HG02678 (cell line): Measurements from ENCODE around the gene UBQLN3.
A peak's percentile ranks its signal among the peaks of the same experiment; 100 is the strongest.

ENCODE experiments used
- ATAC-seq: cut with Tn5 transposase; IDR thresholded peaks from one replicate; pipeline ENCODE4 v1.9.1; 2021; ENCODE audit warnings: mild to moderate bottlenecking, moderate library complexity; ENCODE audit not compliant: unreplicated experiment

UBQLN3 gene

DNA sequence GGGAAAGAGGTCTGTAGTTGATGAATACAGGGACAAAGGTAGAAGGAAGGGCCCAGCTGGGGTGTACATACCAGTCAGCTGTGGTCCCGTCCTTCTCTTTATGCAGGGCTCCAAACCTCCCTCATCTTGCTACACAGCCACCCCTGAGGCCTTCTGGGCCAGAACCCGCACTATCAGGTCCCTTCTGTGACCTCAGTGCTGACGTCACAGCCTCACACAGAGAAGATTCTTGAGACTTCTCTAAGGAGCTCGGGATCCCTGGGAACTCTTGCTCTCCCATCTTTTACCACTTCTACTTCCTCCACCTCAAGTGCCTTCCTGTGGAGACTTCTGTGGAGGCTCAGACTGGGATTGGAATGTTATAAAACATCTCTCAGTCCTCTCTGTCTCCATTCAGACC, at the start of gene UBQLN3:
Gene UBQLN3, minus strand, starts transcription at position 155 of the 400 bp plus-strand sequence. CDS start 399 bp downstream, outside the sequence.
- no peak for ATAC-seq

DNA sequence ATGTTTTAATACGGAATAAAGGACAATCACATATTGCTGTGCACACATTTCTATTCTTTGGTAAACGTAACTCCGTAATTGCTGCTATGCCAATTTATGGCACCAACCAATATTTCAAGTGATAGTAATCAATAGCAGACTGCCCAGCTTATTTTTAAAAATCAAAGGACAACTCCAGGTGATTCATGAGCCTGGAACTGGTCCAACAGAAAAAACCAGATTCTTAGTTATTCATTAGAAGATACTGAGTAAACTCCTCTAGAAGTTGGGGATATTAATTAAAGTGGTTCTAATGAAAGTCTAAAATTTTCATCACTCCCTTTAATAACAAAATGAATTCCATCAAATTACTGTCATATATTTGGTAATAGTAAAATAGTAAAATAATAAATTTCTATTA, 48.0 kb upstream of the UBQLN3 start:
- no peak for ATAC-seq

DNA sequence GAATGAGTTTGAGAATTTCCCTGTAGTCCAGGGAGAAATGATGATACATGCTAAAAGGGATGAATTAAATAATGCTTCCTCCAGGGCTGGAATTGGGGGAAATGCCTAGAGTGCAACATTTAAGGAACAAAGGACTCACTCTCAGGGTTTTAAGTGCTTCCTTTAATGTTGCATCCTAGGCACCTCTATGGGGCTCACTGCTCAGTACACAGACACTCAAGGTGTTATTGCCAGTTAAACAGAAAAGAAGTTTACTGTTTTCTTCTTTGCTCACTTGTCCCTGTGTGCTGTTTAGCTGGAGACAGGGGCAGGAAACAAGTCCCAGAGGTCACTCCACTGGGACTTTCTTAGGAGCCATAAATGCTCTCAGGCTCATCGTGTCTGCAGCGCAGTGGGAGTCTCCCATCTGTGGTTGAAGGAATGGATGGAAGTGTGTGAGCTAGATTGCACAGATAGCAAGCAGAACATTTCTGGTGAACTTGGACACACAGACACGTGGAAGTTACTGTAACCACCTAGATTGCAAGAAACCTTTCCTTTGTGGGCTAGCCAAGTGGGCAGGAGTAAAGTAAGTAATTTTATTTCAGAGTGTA, 46.9 kb upstream of the UBQLN3 start:
- ATAC-seq: no peak

DNA sequence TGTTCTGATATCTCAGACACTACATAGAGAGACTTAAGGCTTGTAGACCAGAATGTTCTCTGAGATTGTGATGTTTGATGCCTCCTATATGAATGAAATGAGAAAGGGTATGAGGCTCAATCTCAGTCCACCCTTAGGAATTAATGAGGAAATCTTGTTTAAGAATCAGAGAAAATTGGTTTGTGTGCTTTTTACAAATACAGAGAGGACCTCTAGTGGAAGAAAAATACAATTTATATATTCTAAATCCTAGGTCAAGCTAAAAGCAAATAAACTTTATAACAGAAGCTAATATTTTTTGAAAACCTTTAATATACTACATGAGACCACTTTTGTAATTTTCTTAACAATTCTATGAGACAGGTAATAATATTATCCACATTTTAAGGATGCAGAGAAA, 43.6 kb upstream of the UBQLN3 start:
- ATAC-seq: no peak

DNA sequence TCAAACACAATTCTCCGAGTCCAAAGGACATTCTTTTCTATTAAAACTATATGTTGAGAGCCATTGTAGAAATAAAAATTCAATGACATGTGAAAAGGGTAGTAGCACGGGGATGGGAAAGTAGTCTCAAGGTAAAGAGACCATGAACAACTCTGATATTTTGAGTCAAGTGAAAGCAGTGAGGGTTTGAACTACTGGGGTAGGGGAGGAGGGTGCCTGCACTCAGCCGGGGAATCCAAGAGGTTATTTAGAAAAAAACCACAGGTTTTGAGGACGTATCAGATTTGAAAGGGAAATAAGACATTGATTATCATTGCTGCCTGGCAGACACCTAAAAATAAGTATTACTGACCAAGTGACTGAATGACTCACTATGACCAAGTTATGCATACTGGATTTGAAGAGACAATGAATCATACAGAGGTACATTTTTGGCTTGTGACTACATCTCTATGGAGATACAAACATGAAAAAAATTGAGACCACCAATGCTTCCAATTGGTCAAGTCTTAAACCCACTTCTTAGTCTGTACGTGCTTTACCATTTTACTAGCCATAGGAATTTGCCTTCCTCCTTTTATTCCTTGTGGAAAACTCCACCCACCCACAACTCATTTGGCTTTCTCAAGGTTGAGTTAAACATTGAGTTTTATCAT, 40.8 kb upstream of the UBQLN3 start:
- peak; percentile 55 for ATAC-seq

DNA sequence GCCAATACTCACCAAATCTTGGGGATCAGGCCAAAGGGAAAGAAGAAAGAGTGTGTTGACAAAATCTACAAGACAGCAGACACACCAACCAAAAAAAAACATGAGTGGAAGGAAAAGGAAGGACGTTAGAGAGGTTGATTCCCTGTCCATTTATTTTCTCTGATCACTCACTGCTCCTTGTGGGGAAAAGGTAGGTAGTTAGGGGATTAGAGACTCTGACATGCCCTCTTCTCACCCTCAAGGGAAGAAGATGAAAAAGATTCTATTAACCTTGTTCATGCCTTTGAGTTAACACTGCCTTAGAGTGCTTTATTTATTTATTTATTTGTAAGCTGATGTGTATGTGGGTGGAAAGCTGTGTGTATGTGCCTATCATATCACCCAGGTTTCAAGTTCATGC, 38.7 kb upstream of the UBQLN3 start, which contains the start of gene OR52H1:
Gene OR52H1, minus strand, starts transcription at position 101 of the 400 bp plus-strand sequence. CDS start 3,035 bp downstream, outside the sequence.
- no peak for ATAC-seq

DNA sequence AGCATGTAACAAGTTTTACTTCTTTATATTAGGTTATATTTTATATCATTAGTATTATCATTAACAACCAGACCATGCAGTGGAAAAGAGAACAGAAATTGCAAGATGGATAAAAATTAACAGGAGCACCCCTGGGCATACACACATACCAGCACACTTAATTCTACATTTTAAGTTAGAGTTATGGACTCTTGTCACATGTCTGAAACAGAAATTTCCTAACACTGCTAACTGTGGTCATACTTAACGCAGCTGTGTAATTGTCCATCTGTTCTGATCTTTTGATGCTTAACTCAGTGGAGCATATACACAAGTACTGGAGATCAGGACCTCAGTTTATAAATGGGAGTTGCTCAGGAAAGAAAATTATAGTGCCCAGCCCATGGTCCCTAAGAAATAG, 38.2 kb upstream of the UBQLN3 start:
- peak; percentile 87 for ATAC-seq

DNA sequence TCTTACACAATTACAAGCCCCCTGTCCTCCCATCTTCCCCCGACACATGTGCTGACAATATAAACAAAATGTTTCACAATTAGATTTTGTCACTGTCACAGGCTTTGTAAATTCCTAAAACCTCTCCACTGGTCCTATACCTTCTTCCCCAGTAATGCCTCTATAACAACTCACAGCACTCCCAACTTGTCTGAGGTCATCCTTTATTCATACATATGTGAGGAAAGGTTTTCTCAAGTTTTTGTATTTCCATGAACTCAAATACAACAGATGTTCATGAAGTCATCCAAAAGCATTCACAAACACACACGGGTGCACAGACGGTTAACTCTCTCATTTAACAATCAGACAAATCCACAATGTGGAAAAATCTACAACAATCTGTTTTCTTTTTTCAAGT, 36.7 kb upstream of the UBQLN3 start:
- ATAC-seq: no peak

DNA sequence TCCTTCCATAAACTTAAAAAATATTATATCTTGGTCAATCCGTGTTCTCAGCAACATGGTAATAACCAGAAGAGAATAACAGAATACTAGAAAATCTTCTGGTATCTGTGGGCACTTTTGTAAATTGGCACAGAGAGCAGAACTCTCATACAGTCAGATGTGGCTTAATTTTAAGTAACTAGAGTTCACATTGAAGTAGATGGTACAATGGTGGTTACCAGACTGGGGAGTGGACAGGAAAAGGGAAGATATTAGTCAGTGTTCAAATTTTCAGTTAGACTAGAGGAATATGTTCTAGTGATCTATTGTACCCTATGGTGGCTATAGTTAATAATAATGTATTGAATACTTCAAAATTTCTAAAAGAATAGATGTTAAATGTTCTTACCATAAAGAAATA, 31.7 kb upstream of the UBQLN3 start:
- ATAC-seq: no peak

DNA sequence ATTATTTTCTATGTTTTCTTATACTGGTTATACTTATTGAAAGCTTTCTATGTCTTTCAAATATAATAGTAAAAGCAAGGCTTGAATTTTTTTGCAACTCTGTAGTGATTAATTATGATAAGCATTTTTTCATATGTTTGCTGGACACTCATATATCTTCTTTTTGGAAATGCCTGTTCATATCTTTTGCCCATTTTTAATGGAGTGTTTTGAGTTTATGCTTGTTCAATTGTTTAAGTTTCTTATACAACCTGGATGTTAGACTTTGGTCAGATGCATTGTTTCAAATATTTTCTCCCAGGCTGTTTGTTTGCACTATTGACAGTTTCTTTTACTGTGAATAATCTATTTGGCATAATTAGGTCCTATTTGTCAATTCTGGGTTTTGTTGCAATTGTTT, 26.7 kb upstream of the UBQLN3 start:
- no peak for ATAC-seq

DNA sequence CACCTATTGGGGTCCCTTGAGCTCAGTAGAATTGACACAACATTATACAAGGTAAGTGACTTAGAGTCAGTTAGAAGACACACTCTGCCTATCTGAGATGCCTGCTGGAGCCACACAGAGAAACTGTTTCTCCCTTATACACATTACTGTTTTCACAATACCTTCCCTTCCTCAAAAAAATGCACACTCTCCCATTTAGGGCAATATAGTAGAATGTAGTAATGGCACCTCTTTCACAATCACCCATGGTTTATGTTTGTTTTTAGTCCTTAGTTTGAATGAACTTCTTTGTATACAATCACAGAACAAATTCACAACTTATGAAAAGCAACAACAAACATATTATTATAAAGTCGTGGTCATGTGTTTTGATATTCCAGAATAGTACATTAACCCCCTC, 24.3 kb upstream of the UBQLN3 start:
- ATAC-seq: no peak

DNA sequence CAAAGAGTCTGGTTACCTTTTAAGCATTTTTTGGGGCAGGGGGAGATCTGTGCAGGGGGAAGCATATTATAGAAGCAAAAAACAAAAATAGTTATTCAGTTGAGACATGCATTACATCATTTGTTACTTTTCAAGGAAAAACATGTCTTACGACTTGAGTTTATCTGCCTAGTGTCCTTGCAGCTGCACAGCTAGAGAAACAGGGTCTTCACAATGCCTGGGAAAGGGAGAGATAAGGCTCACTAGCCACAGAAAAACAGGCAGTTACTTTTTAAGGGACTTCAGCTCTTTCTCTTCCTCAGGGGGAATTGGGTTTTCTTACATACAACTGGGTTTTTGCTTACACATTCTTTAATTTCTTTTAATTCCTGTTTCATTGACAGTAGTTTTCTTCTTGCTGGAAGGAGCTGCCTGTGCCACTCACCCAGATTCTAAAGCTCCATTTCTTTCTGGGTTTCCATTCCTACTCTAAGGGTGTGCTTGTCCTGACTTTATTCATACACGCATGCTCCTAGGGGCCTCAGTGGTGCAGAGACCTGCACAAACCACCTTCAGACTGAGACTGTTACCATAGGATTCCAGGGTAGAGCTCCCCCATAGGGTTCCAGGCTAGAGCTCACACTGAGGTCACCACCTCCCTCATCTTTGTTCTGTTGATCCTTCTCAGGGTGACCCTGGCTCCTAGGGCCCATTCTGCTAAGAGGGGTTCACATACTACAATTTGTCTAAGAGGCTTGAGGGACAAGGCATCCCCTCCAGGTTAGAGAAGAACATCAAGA, 21.5 kb upstream of the UBQLN3 start:
- no peak for ATAC-seq

DNA sequence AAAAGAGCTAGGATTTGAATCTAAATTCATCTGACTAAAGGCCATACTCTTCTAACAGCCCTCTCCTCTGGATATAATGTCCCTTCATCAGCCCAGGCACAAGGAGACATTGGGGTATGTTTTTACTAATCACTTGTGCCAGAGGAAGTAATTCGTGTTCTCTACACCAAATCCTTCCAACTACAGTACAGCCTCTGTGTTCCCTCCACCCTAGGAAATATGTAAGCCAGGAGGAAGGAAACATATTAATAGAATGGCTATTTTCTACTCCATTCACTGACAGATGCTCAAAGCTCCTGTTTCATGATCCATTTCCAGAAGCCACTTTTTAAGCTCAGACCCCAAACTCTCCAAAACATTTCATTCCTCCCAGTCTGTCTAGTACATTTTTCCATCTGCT, 18.7 kb upstream of the UBQLN3 start:
- ATAC-seq: no peak

DNA sequence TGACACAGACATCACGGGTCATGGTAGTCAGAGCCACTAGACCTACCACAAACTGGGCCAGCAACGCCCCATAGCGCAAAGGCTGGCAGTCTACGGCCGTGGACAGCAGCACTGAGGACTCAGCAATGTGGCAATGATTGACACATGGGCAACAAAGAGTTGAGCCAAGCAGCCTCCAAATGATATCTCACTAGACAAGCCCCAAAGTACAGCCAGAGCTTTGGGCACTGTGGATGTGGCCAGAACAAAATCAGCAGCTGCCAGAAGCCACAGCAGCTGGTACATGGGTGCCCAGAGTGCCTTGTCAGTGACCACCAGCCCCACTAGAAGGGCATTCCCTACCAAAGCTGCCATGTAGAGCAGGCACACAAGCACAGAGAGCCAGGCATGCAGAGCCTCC, 18.0 kb upstream of the UBQLN3 start:
- no peak for ATAC-seq

DNA sequence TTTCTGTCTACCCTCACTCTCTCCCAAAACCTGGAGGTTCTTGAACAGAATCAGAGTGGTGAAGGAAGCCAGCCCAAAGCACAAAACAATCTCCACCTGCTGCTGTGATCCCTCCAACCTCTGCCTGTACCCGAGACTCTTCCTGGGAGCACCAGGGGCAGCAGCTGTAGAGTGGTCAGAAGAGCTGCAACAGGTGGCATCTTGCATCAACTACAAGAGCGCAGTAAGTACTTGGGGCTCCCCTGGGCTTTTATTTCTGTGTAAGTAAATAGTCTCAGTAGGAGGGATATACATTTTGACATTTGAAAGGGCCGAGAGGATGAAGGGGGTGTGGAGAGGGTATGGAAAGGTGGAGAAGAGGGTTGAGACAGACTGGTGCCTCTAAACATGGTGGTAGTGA, 15.0 kb upstream of the UBQLN3 start:
- no peak for ATAC-seq

DNA sequence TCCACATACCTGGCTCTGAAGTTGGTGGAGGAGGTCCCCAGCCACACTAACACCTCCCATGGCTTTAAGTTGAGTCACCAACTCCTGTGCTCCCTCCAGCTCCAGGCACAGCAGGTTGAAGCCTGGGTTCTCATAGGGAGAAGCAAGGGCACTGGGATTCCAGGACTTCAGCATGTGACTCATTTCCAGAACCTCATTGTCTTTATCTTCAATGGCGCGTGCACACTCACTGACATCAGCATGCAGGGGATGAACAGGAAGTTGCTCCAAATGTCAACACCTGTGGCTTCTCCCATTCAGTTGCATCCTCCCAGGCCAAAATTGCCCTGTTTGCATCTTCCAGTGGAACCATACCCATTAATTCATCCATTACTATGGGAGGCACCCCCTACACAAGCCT, 12.6 kb upstream of the UBQLN3 start:
- no peak for ATAC-seq

DNA sequence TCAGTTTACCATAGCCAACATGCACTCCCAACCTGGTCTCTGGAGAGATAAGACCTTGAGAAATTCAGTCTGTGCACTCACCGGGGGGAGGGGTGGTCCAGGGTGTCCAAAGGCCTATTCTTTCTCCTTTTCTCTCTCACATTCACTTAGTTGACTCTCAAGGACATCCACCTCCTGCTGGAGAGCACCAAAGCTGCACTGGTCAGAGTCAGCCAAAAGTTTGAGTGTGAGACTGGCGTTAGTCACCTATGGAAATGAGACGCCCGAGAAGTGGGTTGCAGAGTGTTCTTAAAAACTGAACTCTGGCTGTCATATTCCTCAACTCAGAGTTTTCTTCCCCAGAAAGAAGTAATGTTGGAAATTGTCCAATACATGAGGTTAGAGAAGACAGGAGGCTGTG, 11.8 kb upstream of the UBQLN3 start:
- no peak for ATAC-seq

DNA sequence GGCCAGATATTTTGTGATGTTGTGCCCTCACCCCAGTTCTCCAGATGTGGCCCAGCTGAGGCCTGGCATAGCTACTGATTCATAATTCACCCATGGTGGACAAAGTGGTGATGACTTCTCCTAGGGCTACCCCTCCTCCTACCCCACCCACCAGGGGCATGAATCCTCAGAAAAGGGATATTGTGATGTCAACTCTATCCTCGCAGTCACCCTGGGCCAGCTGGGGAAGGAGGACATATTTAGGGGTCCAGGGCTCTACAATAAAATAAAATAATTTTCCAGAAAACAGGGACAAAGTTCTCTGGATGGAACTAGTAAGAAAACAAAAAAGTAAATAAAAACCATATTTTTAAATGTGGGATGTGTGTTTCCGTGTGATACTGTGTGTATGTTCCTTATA, 6.8 kb upstream of the UBQLN3 start, which contains the start of gene UBQLNL:
Gene UBQLNL, minus strand, starts transcription at position 101 of the 400 bp plus-strand sequence. CDS start 258 bp downstream, outside the sequence.
- ATAC-seq: no peak

DNA sequence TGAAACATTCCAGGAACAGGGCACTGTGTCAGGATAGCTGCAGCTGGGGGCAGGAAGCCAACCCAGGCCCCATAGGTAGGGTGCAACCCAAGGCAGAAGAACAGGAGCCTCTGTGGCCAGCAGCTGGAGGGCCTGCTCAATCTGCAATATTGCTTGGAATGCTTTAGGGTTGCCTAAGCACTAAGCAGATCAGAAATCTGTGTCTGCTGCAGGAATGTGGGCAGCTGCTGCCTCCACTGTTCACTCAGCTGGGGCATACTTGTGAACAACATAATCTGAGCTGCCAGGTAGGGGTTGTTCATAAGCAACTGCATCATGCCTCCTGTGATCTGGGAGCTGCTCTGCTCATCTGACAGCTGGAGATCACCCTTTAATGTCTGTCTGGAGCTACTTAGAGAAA, 5.1 kb upstream of the UBQLN3 start:
- no peak for ATAC-seq

DNA sequence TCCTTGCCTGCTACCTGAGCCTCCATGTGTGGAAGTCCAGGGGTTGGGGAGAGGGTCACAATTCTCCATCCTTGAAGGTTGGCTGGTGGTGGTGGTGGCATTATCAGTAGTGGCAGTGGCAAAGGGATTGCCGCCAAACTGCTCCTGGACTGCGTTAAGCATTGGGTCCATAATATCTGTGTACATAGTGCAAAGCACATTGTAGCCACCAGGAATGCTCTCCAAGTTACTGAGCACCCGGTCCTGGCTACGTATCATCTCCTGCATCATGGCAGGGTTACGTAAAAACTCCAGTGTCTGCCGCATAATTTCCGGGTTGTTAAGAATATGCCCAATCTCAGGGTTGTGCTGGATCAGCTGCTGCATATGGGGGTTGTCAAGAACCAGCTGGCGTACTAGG, 1.2 kb downstream of the UBQLN3 start:
- ATAC-seq: no peak

DNA sequence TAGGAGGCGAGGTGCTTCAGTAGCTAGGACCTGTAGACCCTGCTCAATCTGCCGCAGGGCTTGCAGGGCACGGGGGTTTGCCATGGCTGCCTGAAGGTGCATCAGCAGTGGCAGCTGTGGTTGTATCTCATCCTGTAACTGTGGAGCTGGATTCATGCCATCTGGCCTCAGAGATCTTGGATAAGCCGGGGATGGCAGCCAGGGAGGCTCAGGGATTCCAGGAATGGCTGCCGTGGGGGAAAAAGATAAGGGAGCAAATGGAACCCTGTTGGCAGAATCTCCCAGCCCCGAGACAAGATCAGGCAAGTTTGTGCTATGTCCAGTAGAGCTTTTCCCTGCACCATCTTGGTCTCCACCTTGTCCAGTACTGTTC, 1.8 kb downstream of the UBQLN3 start:
- ATAC-seq: no peak
